ENCODE results near the gene GSTK1.
"Not testable (repeated sequence)": the region's sequence is repeated elsewhere in the genome, so short reads cannot be mapped to it uniquely, and the experiment has no call there.

- TF ChIP-seq, protein P1, sequence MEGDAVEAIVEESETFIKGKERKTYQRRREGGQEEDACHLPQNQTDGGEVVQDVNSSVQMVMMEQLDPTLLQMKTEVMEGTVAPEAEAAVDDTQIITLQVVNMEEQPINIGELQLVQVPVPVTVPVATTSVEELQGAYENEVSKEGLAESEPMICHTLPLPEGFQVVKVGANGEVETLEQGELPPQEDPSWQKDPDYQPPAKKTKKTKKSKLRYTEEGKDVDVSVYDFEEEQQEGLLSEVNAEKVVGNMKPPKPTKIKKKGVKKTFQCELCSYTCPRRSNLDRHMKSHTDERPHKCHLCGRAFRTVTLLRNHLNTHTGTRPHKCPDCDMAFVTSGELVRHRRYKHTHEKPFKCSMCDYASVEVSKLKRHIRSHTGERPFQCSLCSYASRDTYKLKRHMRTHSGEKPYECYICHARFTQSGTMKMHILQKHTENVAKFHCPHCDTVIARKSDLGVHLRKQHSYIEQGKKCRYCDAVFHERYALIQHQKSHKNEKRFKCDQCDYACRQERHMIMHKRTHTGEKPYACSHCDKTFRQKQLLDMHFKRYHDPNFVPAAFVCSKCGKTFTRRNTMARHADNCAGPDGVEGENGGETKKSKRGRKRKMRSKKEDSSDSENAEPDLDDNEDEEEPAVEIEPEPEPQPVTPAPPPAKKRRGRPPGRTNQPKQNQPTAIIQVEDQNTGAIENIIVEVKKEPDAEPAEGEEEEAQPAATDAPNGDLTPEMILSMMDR (IDR thresholded peaks at IDR 0.05): not testable (repeated sequence)
- not testable (repeated sequence) for TF ChIP-seq POLR2A (IDR thresholded peaks at IDR 0.05)
Observed at GRCh38 chr7:143264196-143264568, 941 bp downstream of the GSTK1 start.
